HEK293 (cell line): ENCODE data around the gene BATF2.

Experiments used
- CTCF ChIA-PET: fragments of 350-600 bp; formaldehyde crosslinking; extraction: SDS; loops from one replicate; lab custom pipeline; 2021; ENCODE audit warnings: antibody characterized with exemption; lab: Yijun Ruan, JAX
- POLR2A ChIA-PET: fragments of 300-600 bp; formaldehyde crosslinking; extraction: SDS; loops from one replicate; lab custom pipeline; 2020; ENCODE audit warnings: antibody characterized with exemption, inconsistent platforms; lab: Yijun Ruan, JAX
- H3K27ac ChIP-seq: fragments of 200-500 bp; sonication (Bioruptor generic); 2 replicates; pipeline ENCODE4 v1.5.1; 2014; ENCODE audit warnings: low read depth, low read length, control low read depth, inconsistent platforms; ENCODE audit errors: extremely low read depth
- H3K36me3 ChIP-seq, 2 experiments: fragments of 200-500 bp in 1 of 2; sonication (Bioruptor generic) in 1 of 2; 1 replicate in 1 of 2; 2 replicates in 1 of 2; pipeline ENCODE4 v1.5.1; 2014 to 2017; ENCODE audit warnings: inconsistent platforms in 2 of 2, low read length in 2 of 2; ENCODE audit not compliant: control insufficient read depth in 2 of 2, insufficient read depth in 1 of 2
- H3K4me1 ChIP-seq: fragments of 200-500 bp; sonication (Bioruptor generic); 2 replicates; pipeline ENCODE4 v1.5.1; 2014; ENCODE audit warnings: mild to moderate bottlenecking, low read length, inconsistent platforms; ENCODE audit not compliant: control insufficient read depth, insufficient read depth
- H3K4me3 ChIP-seq: 2 replicates; pipeline ENCODE4 v1.5.1; 2011; ENCODE audit warnings: low read depth, mild to moderate bottlenecking, control low read depth, low read length, moderate library complexity
- H3K9me3 ChIP-seq: fragments of 200-500 bp; sonication (Bioruptor generic); 2 replicates; pipeline ENCODE4 v1.5.1; 2014; ENCODE audit warnings: low read depth, low read length, inconsistent platforms; ENCODE audit not compliant: control insufficient read depth, insufficient read depth
- FEZF1 ChIP-seq: fragments of 450-650 bp; formaldehyde crosslinking; IDR thresholded peaks from 2 replicates; pipeline ENCODE4 v1.5.1; 2016; ENCODE audit warnings: missing biosample characterization, missing genetic modification characterization
- HOXD13 ChIP-seq: sonication (generic); formaldehyde crosslinking; IDR thresholded peaks from 2 replicates; pipeline ENCODE4 v1.8.0; 2022; ENCODE audit warnings: missing genetic modification reagents, borderline replicate concordance
- KLF16 ChIP-seq: fragments of 450-650 bp; formaldehyde crosslinking; IDR thresholded peaks from 2 replicates; pipeline ENCODE4 v1.5.1; 2017; ENCODE audit warnings: missing biosample characterization, missing genetic modification characterization
- MEIS1 ChIP-seq: sonication (generic); formaldehyde crosslinking; IDR thresholded peaks from 2 replicates; pipeline ENCODE4 v1.8.1; 2022; ENCODE audit warnings: missing genetic modification reagents, mild to moderate bottlenecking, borderline replicate concordance
- MYNN ChIP-seq: fragments of 450-650 bp; formaldehyde crosslinking; IDR thresholded peaks from 2 replicates; pipeline ENCODE4 v1.5.1; 2016; ENCODE audit warnings: missing biosample characterization, missing genetic modification characterization, borderline replicate concordance
- ZBTB8A ChIP-seq: fragments of 450-650 bp; formaldehyde crosslinking; IDR thresholded peaks from 2 replicates; pipeline ENCODE4 v1.5.1; 2016; ENCODE audit warnings: missing biosample characterization, missing genetic modification characterization
- ZNF221 ChIP-seq: fragments of 450-650 bp; formaldehyde crosslinking; IDR thresholded peaks from 2 replicates; pipeline ENCODE4 v1.5.1; 2017; ENCODE audit warnings: missing biosample characterization, missing genetic modification characterization, borderline replicate concordance
- ZNF549 ChIP-seq: fragments of 450-650 bp; IDR thresholded peaks from 2 replicates; pipeline ENCODE4 v1.5.1; 2018; ENCODE audit warnings: missing biosample characterization, missing genetic modification characterization, mild to moderate bottlenecking, inconsistent platforms, moderate library complexity
- ZNF677 ChIP-seq: fragments of 450-650 bp; IDR thresholded peaks from 2 replicates; pipeline ENCODE4 v1.5.0; 2018; ENCODE audit warnings: missing biosample characterization, mild to moderate bottlenecking, missing genetic modification characterization, moderate library complexity
- ZNF747 ChIP-seq: fragments of 450-650 bp; formaldehyde crosslinking; IDR thresholded peaks from 2 replicates; pipeline ENCODE4 v1.5.1; 2016; ENCODE audit warnings: missing biosample characterization, missing genetic modification characterization
- ZNF830 ChIP-seq: fragments of 450-650 bp; IDR thresholded peaks from 2 replicates; pipeline ENCODE4 v1.5.0; 2018; ENCODE audit warnings: missing biosample characterization, missing genetic modification characterization, low read depth, mild to moderate bottlenecking, moderate library complexity
- ZSCAN16 ChIP-seq: fragments of 450-650 bp; formaldehyde crosslinking; IDR thresholded peaks from 2 replicates; pipeline ENCODE4 v1.5.1; 2016; ENCODE audit warnings: missing biosample characterization, missing genetic modification characterization
- TF ChIP-seq, protein P1 (sequence below): fragments of 450-650 bp; formaldehyde crosslinking; IDR thresholded peaks from 2 replicates; pipeline ENCODE4 v1.5.1; 2016; ENCODE audit warnings: missing biosample characterization, missing genetic modification characterization, borderline replicate concordance
- TF ChIP-seq, protein P2 (sequence below): fragments of 450-650 bp; formaldehyde crosslinking; IDR thresholded peaks from 2 replicates; pipeline ENCODE4 v1.5.1; 2016; ENCODE audit warnings: missing biosample characterization, missing genetic modification characterization
- TF ChIP-seq, protein P3 (sequence below): fragments of 450-650 bp; formaldehyde crosslinking; IDR thresholded peaks from 2 replicates; pipeline ENCODE4 v1.5.1; 2016; ENCODE audit warnings: missing biosample characterization, missing genetic modification characterization
- TF ChIP-seq, protein P4 (sequence below): sonication (generic); formaldehyde crosslinking; IDR thresholded peaks from 2 replicates; pipeline ENCODE4 v1.8.1; 2022; ENCODE audit warnings: mild to moderate bottlenecking, moderate library complexity, missing genetic modification reagents

The BATF2 gene

GRCh38 chr11:65002706-65003105, 5.9 kb upstream of the BATF2 start (continued):
- TF ChIP-seq, protein P1, sequence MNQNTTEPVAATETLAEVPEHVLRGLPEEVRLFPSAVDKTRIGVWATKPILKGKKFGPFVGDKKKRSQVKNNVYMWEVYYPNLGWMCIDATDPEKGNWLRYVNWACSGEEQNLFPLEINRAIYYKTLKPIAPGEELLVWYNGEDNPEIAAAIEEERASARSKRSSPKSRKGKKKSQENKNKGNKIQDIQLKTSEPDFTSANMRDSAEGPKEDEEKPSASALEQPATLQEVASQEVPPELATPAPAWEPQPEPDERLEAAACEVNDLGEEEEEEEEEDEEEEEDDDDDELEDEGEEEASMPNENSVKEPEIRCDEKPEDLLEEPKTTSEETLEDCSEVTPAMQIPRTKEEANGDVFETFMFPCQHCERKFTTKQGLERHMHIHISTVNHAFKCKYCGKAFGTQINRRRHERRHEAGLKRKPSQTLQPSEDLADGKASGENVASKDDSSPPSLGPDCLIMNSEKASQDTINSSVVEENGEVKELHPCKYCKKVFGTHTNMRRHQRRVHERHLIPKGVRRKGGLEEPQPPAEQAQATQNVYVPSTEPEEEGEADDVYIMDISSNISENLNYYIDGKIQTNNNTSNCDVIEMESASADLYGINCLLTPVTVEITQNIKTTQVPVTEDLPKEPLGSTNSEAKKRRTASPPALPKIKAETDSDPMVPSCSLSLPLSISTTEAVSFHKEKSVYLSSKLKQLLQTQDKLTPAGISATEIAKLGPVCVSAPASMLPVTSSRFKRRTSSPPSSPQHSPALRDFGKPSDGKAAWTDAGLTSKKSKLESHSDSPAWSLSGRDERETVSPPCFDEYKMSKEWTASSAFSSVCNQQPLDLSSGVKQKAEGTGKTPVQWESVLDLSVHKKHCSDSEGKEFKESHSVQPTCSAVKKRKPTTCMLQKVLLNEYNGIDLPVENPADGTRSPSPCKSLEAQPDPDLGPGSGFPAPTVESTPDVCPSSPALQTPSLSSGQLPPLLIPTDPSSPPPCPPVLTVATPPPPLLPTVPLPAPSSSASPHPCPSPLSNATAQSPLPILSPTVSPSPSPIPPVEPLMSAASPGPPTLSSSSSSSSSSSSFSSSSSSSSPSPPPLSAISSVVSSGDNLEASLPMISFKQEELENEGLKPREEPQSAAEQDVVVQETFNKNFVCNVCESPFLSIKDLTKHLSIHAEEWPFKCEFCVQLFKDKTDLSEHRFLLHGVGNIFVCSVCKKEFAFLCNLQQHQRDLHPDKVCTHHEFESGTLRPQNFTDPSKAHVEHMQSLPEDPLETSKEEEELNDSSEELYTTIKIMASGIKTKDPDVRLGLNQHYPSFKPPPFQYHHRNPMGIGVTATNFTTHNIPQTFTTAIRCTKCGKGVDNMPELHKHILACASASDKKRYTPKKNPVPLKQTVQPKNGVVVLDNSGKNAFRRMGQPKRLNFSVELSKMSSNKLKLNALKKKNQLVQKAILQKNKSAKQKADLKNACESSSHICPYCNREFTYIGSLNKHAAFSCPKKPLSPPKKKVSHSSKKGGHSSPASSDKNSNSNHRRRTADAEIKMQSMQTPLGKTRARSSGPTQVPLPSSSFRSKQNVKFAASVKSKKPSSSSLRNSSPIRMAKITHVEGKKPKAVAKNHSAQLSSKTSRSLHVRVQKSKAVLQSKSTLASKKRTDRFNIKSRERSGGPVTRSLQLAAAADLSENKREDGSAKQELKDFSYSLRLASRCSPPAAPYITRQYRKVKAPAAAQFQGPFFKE (tag by site-specific recombination), result no peak
- TF ChIP-seq KLF16, result no peak
- TF ChIP-seq ZSCAN16, result no peak
- TF ChIP-seq MEIS1 (CRISPR knock-in tag), result no peak
- TF ChIP-seq FEZF1, result no peak
- no peak for TF ChIP-seq ZNF677 (tag by site-specific recombination)
- no peak for TF ChIP-seq ZNF549 (tag by site-specific recombination)
- TF ChIP-seq, protein P2, sequence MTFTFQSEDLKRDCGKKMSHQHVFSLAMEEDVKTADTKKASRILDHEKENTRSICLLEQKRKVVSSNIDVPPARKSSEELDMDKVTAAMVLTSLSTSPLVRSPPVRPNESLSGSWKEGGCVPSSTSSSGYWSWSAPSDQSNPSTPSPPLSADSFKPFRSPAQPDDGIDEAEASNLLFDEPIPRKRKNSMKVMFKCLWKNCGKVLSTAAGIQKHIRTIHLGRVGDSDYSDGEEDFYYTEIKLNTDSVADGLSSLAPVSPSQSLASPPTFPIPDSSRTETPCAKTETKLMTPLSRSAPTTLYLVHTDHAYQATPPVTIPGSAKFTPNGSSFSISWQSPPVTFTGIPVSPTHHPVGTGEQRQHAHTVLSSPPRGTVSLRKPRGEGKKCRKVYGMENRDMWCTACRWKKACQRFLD (tag by site-specific recombination), result no peak
- TF ChIP-seq, protein P3, sequence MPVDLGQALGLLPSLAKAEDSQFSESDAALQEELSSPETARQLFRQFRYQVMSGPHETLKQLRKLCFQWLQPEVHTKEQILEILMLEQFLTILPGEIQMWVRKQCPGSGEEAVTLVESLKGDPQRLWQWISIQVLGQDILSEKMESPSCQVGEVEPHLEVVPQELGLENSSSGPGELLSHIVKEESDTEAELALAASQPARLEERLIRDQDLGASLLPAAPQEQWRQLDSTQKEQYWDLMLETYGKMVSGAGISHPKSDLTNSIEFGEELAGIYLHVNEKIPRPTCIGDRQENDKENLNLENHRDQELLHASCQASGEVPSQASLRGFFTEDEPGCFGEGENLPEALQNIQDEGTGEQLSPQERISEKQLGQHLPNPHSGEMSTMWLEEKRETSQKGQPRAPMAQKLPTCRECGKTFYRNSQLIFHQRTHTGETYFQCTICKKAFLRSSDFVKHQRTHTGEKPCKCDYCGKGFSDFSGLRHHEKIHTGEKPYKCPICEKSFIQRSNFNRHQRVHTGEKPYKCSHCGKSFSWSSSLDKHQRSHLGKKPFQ (tag by site-specific recombination), result no peak
- TF ChIP-seq ZBTB8A (tag by site-specific recombination), result no peak
- TF ChIP-seq, protein P4, sequence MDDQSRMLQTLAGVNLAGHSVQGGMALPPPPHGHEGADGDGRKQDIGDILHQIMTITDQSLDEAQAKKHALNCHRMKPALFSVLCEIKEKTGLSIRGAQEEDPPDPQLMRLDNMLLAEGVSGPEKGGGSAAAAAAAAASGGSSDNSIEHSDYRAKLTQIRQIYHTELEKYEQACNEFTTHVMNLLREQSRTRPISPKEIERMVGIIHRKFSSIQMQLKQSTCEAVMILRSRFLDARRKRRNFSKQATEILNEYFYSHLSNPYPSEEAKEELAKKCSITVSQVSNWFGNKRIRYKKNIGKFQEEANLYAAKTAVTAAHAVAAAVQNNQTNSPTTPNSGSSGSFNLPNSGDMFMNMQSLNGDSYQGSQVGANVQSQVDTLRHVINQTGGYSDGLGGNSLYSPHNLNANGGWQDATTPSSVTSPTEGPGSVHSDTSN, result no peak
- TF ChIP-seq ZNF747 (tag by site-specific recombination), result no peak
- no peak for TF ChIP-seq ZNF221
- no peak for TF ChIP-seq MYNN (tag by site-specific recombination)
- TF ChIP-seq ZNF830 (tag by site-specific recombination), result no peak

DNA sequence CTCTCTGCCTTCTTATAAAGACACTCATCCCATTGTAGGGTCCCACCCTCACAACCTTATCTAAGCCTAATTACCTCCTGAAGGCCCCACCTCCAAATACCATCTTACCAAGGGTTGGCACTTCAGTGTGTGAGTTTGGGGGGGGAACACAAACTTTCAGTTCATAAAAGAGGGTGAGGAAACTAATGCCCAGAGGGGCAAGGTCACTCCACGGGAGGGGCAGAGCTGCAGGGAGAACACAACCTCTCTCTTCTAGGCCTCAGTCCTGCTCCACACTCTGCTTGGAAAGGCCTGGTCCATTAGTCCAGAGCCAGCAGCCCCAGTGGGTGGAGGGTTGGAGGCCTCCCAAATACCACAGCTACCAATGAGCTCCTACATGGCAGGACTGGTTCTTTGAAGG, 2.7 kb upstream of the BATF2 start:
- ChIA-PET CTCF (interaction anchor here (1.0 to 3.7 kb wide), 3 partner anchors 14 to 36 kb away, joined by 4 to 15 read pairs (median 5); partner anchors contain the start of gene ARL2), POLR2A (interaction anchor here (0.7 kb wide), 1 partner anchor 496 kb away, joined by 3 read pairs; no protein-coding TSS in a partner anchor)
- no peak overlapping the region for H3K27ac ChIP-seq
- TF ChIP-seq HOXD13, result no peak
- no peak overlapping the region for H3K4me3 ChIP-seq
- no peaks in the 10 kb centered on the region for H3K36me3 ChIP-seq
- no peaks in the 10 kb centered on the region for H3K4me1 ChIP-seq
- no peaks in the 10 kb centered on the region for H3K9me3 ChIP-seq
